WTC11 (cell line): ENCODE measurements around the gene ITPR1. TPM values are rescaled to one million over a fixed set of nuclear protein-coding genes. Genes with fewer than 3 reads are reported as not detected.

Source experiments
- ATAC-seq: fragments of 200-7000 bp; cut with Tn5 transposase; 2 replicates; pipeline ENCODE4 v1.10.0; 2021; ENCODE audit warnings: mild to moderate bottlenecking, moderate library complexity
- CTCF ChIA-PET: fragments of 300-600 bp; sonication (Branson Sonifier 250); formaldehyde crosslinking; loops from one replicate; lab custom pipeline; 2021; ENCODE audit warnings: antibody characterized with exemption; lab: Charles Lee
- POLR2A ChIA-PET: fragments of 350-600 bp; sonication (Branson Sonifier 250); formaldehyde crosslinking; loops from one replicate; lab custom pipeline; 2021; ENCODE audit warnings: antibody characterized with exemption; lab: Charles Lee
- DNase-seq: peaks from one replicate; pipeline ENCODE4 v3.0.0; 2021; ENCODE audit warnings: low spot score
- H3K27ac Mint-ChIP-seq: 2 replicates; pipeline ENCODE4 v1.8.0; 2021; ENCODE audit warnings: mixed read lengths
- H3K27me3 Mint-ChIP-seq: 2 replicates; pipeline ENCODE4 v1.8.0; 2021; ENCODE audit warnings: low read depth, mild to moderate bottlenecking, moderate library complexity, mixed read lengths
- H3K36me3 Mint-ChIP-seq: 2 replicates; pipeline ENCODE4 v1.8.0; 2021; ENCODE audit warnings: mixed read lengths
- H3K4me1 Mint-ChIP-seq: 2 replicates; pipeline ENCODE4 v1.8.0; 2022; ENCODE audit warnings: mixed read lengths
- H3K4me3 Mint-ChIP-seq: 2 replicates; pipeline ENCODE4 v1.8.0; 2021; ENCODE audit warnings: mild to moderate bottlenecking, moderate library complexity, mixed read lengths
- H3K9me3 Mint-ChIP-seq: 2 replicates; pipeline ENCODE4 v1.8.0; 2021; ENCODE audit warnings: mixed read lengths
- AR ChIP-seq: fragments of 250-450 bp; sonication (Bioruptor Pico); IDR thresholded peaks from 2 replicates; pipeline ENCODE4 v1.9.0; 2021; ENCODE audit warnings: mild to moderate bottlenecking
- ATF3 ChIP-seq: sonication (generic); formaldehyde crosslinking; conservative IDR thresholded peaks from 2 replicates; pipeline ENCODE4 v1.8.1; 2022; ENCODE audit warnings: mild to moderate bottlenecking, missing genetic modification reagents
- ERG ChIP-seq: fragments of 250-450 bp; sonication (Bioruptor Pico); IDR thresholded peaks from 2 replicates; pipeline ENCODE4 v1.8.0; 2021; ENCODE audit warnings: mild to moderate bottlenecking
- ETV6 ChIP-seq: sonication (generic); formaldehyde crosslinking; IDR thresholded peaks from 2 replicates; pipeline ENCODE4 v1.8.1; 2022; ENCODE audit warnings: mild to moderate bottlenecking, missing genetic modification reagents
- FOXP1 ChIP-seq: sonication (generic); formaldehyde crosslinking; IDR thresholded peaks from 2 replicates; pipeline ENCODE4 v1.8.0; 2022; ENCODE audit warnings: missing genetic modification reagents, mild to moderate bottlenecking, moderate library complexity, borderline replicate concordance
- GABPB1 ChIP-seq: sonication (generic); formaldehyde crosslinking; IDR thresholded peaks from 2 replicates; pipeline ENCODE4 v1.8.1; 2023; ENCODE audit warnings: mild to moderate bottlenecking, missing genetic modification reagents
- JUN ChIP-seq: sonication (generic); formaldehyde crosslinking; IDR thresholded peaks from 2 replicates; pipeline ENCODE4 v1.8.0; 2023; ENCODE audit warnings: mild to moderate bottlenecking, missing genetic modification reagents
- OVOL2 ChIP-seq: fragments of 250-450 bp; sonication (Bioruptor Pico); IDR thresholded peaks from 2 replicates; pipeline ENCODE4 v1.9.0; 2021; ENCODE audit warnings: mild to moderate bottlenecking, borderline replicate concordance
- ZNF121 ChIP-seq: sonication (generic); formaldehyde crosslinking; IDR thresholded peaks from 2 replicates; pipeline ENCODE4 v1.8.0; 2023; ENCODE audit warnings: missing genetic modification reagents
- ZNF138 ChIP-seq: sonication (generic); formaldehyde crosslinking; conservative IDR thresholded peaks from 2 replicates; pipeline ENCODE4 v1.8.1; 2022; ENCODE audit warnings: mild to moderate bottlenecking, moderate library complexity, missing genetic modification reagents
- ZNF219 ChIP-seq: sonication (generic); formaldehyde crosslinking; IDR thresholded peaks from 2 replicates; pipeline ENCODE4 v1.8.0; 2023; ENCODE audit warnings: missing genetic modification reagents, mild to moderate bottlenecking, borderline replicate concordance
- ZNF232 ChIP-seq: sonication (generic); formaldehyde crosslinking; IDR thresholded peaks from 2 replicates; pipeline ENCODE4 v1.8.0; 2022; ENCODE audit warnings: mild to moderate bottlenecking, missing genetic modification reagents
- ZNF317 ChIP-seq: sonication (generic); formaldehyde crosslinking; IDR thresholded peaks from 2 replicates; pipeline ENCODE4 v1.8.1; 2023; ENCODE audit warnings: low read depth, mild to moderate bottlenecking, moderate library complexity, missing genetic modification reagents, borderline replicate concordance
- ZNF396 ChIP-seq: fragments of 250-450 bp; sonication (Bioruptor Pico); IDR thresholded peaks from 2 replicates; pipeline ENCODE4 v1.8.0; 2021; ENCODE audit warnings: mild to moderate bottlenecking, moderate library complexity, borderline replicate concordance
- ZNF425 ChIP-seq: fragments of 250-450 bp; sonication (Bioruptor Pico); conservative IDR thresholded peaks from 2 replicates; pipeline ENCODE4 v1.9.0; 2021; ENCODE audit warnings: mild to moderate bottlenecking
- ZNF512 ChIP-seq: sonication (generic); formaldehyde crosslinking; IDR thresholded peaks from 2 replicates; pipeline ENCODE4 v1.8.1; 2022; ENCODE audit warnings: missing genetic modification reagents, borderline replicate concordance
- total RNA-seq: library from RNA; stranded (reverse); gene quantifications from 3 replicates; pipeline ENCODE4 v1.2.3, GENCODE V29; 2021
- TF ChIP-seq, protein P1 (sequence below): sonication (generic); formaldehyde crosslinking; IDR thresholded peaks from 2 replicates; pipeline ENCODE4 v1.8.0; 2022; ENCODE audit warnings: mild to moderate bottlenecking, missing genetic modification reagents
- TF ChIP-seq, protein P2 (sequence below): sonication (generic); formaldehyde crosslinking; IDR thresholded peaks from 2 replicates; pipeline ENCODE4 v1.8.1; 2023; ENCODE audit warnings: mild to moderate bottlenecking, missing genetic modification reagents
- TF ChIP-seq, protein P3 (sequence below): sonication (generic); formaldehyde crosslinking; IDR thresholded peaks from 2 replicates; pipeline ENCODE4 v1.8.0; 2023; ENCODE audit warnings: missing genetic modification reagents, mild to moderate bottlenecking, borderline replicate concordance

ITPR1 gene
- total RNA-seq, 1 experiment from 2014 or later = 11.8 TPM

GRCh38 chr3:4596612-4597011, 103.5 kb downstream of the ITPR1 start (continued):
- TF ChIP-seq, protein P1, sequence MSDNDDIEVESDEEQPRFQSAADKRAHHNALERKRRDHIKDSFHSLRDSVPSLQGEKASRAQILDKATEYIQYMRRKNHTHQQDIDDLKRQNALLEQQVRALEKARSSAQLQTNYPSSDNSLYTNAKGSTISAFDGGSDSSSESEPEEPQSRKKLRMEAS (CRISPR knock-in tag) = no peak
- no peak for TF ChIP-seq FOXP1 (CRISPR knock-in tag)
- TF ChIP-seq OVOL2 (CRISPR knock-in tag) = no peak
- no peak for TF ChIP-seq AR (CRISPR knock-in tag)
- TF ChIP-seq ATF3 (CRISPR knock-in tag) = no peak
- no peak for TF ChIP-seq ZNF512 (CRISPR knock-in tag)
- TF ChIP-seq ZNF232 (CRISPR knock-in tag) = no peak
- no peak for TF ChIP-seq ZNF425

DNA sequence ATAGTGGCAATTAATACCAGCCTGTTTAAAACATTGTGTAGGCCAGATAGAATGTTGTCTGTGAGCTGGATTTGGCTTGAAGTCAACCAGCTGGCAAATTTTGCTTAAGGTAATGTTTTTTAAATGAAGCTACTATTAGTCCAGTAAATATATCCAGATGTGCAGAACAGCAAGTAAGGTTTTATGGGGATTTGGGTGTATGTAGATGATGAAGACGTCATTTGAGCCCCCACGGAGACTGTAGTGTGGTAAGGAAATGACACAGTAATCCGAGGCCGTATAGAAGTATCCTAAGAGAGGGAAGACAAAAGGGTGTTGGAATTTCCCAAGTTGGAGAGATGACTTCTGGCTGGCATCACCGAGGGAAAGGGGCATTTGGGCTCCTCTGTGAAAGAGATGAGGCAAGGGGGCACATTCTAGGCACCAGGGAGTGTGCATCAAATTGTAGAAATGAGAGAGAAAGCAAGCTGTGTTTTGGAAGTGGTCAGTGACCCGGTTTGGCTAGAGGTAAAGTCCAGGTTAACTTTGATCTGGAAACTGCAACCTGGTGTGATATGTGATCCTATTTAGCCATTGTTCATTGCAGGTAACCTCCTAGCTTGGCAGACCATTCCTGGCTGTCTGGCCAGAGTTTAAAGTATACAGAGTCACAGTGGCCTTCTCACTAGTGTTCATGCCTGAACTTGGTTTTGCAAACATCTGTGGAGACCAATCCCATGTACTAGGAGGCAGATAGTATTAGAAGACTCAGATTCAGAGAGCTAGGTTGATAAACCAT, 104.2 kb downstream of the ITPR1 start:
- POLR2A ChIA-PET = no interaction called here
- TF ChIP-seq, protein P2, sequence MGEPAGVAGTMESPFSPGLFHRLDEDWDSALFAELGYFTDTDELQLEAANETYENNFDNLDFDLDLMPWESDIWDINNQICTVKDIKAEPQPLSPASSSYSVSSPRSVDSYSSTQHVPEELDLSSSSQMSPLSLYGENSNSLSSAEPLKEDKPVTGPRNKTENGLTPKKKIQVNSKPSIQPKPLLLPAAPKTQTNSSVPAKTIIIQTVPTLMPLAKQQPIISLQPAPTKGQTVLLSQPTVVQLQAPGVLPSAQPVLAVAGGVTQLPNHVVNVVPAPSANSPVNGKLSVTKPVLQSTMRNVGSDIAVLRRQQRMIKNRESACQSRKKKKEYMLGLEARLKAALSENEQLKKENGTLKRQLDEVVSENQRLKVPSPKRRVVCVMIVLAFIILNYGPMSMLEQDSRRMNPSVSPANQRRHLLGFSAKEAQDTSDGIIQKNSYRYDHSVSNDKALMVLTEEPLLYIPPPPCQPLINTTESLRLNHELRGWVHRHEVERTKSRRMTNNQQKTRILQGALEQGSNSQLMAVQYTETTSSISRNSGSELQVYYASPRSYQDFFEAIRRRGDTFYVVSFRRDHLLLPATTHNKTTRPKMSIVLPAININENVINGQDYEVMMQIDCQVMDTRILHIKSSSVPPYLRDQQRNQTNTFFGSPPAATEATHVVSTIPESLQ = no peak
- TF ChIP-seq ATF3 (CRISPR knock-in tag) (no peak), FOXP1 (CRISPR knock-in tag) (no peak), ZNF219 (no peak), ZNF396 (no peak), ZNF317 (CRISPR knock-in tag) (no peak), ERG (CRISPR knock-in tag) (no peak), GABPB1 (CRISPR knock-in tag) (no peak), ETV6 (CRISPR knock-in tag) (no peak), ZNF121 (CRISPR knock-in tag) (no peak), JUN (CRISPR knock-in tag) (no peak), ZNF138 (no peak)
- TF ChIP-seq, protein P3, sequence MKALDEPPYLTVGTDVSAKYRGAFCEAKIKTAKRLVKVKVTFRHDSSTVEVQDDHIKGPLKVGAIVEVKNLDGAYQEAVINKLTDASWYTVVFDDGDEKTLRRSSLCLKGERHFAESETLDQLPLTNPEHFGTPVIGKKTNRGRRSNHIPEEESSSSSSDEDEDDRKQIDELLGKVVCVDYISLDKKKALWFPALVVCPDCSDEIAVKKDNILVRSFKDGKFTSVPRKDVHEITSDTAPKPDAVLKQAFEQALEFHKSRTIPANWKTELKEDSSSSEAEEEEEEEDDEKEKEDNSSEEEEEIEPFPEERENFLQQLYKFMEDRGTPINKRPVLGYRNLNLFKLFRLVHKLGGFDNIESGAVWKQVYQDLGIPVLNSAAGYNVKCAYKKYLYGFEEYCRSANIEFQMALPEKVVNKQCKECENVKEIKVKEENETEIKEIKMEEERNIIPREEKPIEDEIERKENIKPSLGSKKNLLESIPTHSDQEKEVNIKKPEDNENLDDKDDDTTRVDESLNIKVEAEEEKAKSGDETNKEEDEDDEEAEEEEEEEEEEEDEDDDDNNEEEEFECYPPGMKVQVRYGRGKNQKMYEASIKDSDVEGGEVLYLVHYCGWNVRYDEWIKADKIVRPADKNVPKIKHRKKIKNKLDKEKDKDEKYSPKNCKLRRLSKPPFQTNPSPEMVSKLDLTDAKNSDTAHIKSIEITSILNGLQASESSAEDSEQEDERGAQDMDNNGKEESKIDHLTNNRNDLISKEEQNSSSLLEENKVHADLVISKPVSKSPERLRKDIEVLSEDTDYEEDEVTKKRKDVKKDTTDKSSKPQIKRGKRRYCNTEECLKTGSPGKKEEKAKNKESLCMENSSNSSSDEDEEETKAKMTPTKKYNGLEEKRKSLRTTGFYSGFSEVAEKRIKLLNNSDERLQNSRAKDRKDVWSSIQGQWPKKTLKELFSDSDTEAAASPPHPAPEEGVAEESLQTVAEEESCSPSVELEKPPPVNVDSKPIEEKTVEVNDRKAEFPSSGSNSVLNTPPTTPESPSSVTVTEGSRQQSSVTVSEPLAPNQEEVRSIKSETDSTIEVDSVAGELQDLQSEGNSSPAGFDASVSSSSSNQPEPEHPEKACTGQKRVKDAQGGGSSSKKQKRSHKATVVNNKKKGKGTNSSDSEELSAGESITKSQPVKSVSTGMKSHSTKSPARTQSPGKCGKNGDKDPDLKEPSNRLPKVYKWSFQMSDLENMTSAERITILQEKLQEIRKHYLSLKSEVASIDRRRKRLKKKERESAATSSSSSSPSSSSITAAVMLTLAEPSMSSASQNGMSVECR (CRISPR knock-in tag) = no peak

More for the DNA sequence above, 104.2 kb downstream of the ITPR1 start:
- CTCF ChIA-PET = interaction anchor here (0.8 to 1.0 kb wide), 2 partner anchors 9 to 36 kb away, joined by 3 read pairs; no protein-coding TSS in a partner anchor
- peaks cover 20% of the 10 kb centered on the region for H3K4me1 Mint-ChIP-seq
- peaks cover 4% of the 10 kb centered on the region; the same call in 1 of the 2 replicates for H3K9me3 Mint-ChIP-seq
- no peaks in the 10 kb centered on the region for H3K27me3 Mint-ChIP-seq
- H3K27ac Mint-ChIP-seq = no peak overlapping the region
- no peaks in the 10 kb centered on the region for H3K36me3 Mint-ChIP-seq
- DNase-seq (no peak), ATAC-seq (no peak)
- H3K4me3 Mint-ChIP-seq = no peak overlapping the region
